NCI-H69 (cell line): Measurements from ENCODE around the gene DKC1.

Source experiments
- DNase-seq: peaks from one replicate; lab custom pipeline; 2025; lab: John Stamatoyannopoulos, UW

DKC1 gene

DNA sequence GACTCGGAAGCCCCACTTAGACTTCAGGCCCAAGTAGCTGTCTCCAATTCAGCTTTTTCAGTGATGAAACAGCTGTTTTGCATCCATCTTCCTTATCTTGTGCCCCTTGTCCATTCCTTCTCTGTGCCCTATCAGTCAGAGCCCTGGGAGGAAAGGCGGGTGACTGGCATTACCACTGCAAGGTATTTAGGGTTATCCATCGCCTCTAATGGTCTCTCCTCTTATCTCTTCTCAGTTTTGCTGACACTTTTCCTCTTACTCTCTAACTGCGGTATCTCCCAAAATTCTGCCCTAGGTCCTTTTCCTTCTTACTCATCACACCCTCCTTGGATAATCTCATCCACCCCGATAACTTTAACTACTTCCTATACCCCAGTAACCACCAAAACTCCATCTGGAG, 25.5 kb upstream of the DKC1 start:
- DNase-seq, result no peak

DNA sequence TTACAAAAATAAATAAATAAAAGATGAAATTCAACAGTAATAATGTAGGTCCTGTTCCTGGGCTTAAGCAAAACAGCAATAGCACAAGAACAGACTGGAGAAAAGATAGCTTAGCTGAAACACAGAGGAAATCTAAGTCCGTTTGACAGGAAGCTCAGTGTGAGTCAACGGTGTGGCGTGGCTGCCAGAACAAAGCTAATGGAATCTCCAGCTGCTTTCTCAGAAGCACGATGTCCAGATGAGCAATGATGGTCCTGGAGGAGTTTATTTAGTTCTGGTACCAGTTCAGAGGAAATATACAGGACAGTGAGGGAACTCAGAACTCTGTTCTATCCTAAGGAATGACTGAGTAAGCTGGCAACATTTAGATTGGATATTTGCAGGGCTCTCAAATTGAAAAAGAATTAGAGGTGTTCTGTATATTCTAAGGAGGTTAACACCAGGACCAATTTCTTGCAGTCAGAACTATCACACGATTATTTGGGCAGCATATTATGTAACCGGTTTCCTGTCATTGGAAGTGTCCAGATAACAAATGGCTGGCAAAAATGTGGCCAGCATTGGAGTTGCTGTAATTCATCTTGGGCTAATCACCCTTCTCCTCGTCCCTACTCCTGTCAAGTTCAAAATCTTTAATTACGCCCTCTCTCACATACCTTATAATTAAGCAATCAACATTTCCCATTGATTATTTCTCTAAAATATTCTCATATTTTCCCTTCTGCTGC, 24.5 kb upstream of the DKC1 start:
- peak; percentile 51 for DNase-seq

DNA sequence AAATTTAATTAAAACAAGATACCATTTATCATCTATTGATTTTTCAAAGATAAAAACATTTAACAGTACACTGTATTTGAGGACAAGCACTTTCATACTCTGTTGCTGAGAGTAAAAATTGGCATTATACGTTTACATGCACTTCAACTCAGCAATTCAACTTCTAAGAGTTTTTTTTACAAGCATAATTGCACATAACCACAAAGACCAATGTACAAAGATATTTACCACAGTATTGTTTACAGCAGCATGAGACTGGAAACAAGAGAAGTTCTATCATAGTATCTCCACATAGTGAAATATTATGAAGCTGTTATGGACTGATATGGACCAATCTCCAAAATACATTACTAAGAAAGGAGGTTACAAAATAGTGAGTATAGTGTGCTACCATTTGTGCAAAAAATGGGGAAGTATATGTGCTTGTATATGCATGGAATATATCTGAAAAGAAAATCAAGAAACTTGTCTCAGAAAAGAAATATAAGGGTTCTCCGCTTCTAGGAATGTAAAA, 22.7 kb upstream of the DKC1 start:
- DNase-seq, result no peak

DNA sequence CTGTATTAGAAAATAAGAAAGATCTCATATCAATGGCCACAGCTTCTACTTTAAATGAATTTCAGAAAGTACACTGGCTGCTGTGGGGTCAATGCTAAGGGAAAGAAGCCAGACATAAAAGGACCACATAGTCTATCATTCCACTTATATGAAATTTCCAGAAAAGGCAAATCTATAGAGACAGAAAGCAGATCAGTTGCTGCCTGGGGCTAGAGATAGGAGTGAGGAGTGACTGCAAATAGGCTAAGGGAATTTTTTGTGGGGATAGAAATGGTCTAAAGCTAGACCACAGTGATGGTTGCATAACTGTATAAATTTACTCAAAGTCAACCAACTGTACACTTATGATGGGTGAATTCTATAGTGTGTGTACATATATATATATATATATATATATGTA, 20.1 kb upstream of the DKC1 start:
- DNase-seq, result no peak

DNA sequence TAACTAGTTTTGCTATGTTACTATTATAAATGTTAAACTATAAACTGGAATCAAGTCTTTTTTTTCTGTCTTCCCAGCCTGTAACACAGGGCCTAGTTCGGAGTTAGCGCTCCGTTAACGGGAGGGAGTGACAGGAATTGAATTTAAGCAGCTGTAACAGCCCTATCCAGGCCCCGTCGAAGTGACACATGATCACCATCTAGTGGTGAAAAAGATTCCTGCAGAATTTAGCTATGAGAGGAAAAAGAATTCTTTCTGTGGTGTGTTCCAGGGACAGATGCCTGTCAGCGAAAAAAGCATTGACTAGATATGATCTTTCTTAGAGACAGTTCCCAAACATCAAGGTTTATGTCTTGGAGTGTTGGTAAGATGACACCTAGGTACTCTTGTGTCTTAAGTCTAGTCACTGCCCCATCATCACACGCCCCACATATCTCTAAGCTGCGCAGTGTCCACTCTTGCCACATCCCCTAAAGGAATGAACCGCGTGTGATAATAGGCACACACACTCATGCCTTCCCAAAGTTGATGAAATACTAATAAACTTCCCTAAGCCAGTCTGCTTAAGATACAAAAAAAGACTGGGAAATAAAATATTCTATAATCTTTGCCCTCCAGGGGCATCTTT, 13.8 kb upstream of the DKC1 start:
- DNase-seq, result peak; percentile 70

DNA sequence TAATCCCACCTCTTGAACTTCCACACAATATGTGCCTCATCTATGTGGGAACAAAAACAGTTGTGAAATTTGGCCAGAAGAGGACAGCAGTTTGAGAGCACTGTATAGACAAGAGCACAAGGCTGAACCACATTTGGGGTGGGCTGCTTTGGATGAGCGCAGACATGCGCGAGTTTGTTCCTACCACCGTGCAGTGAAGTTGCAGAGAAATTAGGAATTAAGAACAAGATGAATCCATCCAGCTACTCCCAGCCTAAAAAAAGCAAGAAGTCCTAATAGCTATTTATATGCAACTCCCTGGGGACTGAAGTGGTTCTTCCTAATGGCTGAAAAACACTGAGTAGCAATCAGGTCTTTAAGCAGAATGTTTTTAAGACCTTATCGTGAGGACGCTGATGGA, 12.8 kb upstream of the DKC1 start:
- peak; percentile 64 for DNase-seq

DNA sequence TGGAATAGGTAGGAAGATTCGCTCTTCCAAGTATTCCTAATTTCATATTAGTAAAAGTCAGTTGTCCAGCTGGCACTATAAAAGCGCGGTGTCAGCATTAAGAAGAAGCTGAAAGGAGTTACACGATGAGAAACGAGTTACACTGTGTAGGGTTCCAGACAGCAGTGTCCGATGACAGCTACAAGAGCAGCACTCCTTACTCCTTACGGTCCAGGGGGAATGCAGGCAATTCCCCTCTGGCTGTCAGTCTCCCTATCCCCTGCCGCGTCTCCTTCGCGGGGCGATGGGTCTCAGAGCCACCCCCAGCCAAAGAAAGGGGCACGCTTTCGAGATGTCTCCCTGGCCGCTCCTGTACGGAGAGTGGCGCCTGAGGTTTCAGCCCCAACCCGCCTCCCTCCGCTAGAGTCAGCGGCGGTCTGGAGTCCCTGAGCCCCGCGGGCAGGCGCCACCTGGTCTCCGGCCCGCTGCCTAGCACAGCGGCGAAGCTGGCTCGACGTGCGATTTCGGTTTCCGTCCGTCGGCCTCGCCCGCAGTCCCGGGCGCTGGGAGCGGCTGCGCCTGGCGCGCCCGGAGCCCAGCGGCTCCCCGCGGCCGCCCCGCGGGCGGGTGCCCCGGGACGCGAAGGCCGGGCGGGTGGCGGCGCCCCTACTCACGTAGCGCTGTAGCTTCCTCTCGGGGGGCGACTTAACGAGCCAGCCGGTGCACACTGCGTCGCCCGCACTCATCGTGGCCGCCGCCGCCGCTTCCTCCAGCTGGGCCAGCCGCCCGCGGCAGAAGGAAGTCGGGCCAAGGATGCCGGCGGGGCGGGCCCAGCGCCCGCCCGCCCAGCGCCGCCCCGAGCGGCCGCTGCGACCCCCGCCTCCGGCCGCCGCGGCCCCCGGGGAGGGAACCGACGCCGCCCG, 12.1 kb upstream of the DKC1 start, which contains the start of gene GAB3:
Gene GAB3, minus strand, starts transcription at position 777 of the 902 bp plus-strand sequence. Its CDS starts 52 bp downstream, at position 725.
- peak; percentile 68 for DNase-seq

DNA sequence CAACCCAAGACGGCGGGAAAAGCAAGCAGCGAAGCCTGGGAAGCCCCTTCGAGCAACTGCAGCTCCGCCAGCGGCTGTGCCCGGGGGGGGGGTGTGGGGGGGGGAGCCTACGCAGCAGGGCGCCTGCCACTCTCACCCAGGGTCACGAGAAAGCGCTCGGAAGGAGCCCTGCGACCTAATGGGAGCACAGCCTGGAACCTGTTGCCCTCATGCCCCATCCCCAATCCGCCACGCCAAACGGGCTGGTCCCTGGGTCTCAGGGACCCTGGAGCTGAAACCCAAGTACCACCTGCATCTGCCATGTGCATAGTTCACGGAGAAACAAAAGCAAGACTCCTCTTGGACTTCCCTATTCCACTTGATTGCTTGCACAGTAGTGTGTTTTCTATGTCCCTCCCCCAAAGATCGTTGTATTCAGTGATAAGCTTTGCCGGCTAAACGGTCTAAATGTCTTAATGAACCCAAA, 11.4 kb upstream of the DKC1 start:
- DNase-seq, result peak; percentile 53

DNA sequence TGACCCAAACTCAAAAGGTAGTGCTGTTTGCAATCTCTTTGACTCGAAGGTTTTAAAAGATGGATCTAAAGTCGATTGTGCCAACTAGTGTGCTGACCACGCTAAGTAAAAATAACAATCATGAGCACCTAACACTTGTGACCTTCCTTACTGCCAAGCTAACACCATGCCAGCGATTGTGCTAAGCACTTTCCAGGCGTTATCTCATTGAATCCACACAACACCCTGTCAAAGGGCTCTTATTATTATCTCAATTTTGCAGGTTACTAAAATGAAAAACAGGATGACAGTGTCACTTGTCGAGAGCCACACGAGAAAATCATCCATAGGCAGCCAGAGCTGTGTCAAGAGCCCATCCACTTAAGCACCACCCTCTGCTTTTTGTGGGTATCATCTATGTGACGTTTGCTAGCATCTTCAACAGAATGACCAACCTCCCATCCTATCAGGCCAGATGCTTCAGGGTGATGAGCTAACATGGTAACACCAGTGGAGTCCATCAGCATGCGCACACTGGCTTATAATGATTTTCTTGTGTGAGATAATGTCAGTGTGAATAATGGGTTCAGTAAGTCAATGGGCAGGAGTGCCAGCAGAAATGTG, 10.9 kb upstream of the DKC1 start:
- peak; percentile 95 for DNase-seq

DNA sequence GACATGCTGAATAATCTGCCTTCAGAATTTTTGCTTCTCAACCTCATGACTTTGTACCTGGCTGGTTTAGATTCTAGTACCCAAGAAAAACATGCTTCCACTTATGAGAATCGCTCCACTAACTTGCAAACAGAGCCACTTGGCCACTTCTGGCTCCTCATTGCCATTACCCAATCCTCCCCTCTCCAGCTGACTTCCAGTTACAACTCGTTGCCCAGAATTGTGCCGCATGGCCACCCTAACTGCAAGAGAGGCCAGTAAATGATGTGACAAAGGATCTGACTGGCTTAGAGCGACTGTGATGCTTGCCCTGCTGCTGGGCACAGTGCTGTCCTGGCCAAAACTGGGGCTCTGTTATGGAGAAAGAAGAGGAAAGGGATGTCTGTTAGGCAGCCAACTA, 4.0 kb upstream of the DKC1 start:
- no peak for DNase-seq

DNA sequence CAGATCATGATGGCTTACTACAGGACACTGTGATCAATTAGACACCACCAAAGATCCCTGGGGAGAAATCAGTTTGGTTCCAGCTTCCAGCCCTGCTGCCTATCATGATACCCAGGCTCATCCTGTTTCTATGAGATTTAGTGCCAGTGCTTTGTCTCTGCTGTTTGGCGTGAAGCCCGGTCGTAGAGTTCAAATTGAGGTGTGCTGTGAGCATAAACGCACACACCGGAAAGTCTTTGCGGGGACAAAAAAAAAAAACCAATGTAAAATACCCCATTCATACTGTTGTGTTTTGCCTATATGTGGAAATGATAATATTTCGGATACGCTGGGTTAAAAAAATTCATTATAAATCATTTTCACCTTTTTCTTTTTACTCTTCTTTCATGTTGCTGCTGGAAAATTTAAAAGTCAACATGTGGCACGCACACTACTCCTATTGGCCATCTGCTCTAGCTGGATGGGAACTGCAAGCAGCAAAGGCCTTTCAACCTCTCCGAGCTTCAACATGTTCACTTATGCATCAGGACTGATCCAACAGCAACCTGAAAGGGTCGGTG, 607 bp upstream of the DKC1 start:
- peak; percentile 84 for DNase-seq

DNA sequence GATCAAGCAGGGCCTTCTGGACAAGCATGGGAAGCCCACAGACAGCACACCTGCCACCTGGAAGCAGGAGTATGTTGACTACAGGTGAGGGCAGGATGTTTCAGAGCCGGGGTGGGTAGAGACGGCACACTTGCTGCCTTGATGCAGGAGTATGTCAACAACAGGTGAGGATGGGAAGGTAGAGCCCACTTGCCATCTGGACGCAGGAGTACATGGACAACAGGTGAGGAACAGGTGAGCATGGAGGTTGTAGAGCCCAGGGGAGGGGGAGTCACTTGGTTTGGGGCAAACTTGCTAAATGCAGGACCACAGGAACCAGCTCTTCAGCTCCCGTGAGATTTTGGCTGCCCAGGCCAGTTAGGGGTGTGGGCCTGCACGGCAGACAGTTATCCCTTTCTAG, 12.0 kb downstream of the DKC1 start:
- DNase-seq, result no peak

DNA sequence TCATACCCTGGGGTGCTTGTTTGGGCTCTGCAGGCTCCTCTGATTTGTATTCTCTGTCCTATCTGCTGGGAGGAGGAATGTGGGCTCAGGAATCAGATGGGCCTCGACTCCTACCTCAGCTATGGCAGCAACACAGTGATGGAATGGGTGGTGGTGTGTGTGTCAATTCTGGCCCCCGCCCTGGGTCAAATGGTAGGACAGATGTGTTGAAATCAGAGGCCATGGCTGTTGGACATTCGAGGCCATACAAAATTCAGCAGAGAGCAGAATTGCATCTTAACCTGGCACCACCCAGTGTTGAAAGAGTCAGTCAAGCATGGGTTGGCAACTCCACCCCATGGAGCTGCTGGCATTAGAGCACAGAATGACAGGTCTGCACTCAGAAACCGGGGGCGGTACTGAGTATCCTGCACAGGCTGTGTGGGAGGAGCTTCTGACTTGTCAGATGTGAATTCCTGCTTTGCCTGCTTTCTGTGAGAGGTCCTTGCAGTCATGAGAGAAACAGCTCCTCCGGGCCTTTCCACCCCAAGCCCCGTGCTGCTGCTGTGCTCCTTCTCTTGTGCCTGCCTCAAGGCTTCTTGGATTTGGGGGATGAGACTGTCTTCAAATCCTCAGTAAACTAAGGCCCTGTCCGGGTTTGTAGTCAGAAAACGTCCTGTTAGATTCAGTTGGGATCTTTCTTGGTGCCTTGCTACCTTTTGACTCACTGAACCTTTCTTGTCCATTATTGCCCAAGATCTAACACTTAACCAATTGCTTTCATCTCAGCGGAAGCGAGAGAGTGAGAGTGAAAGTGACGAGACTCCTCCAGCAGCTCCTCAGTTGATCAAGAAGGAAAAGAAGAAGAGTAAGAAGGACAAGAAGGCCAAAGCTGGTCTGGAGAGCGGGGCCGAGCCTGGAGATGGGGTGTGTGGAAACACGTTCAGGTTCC, 13.0 kb downstream of the DKC1 start:
- peak; percentile 40 for DNase-seq

DNA sequence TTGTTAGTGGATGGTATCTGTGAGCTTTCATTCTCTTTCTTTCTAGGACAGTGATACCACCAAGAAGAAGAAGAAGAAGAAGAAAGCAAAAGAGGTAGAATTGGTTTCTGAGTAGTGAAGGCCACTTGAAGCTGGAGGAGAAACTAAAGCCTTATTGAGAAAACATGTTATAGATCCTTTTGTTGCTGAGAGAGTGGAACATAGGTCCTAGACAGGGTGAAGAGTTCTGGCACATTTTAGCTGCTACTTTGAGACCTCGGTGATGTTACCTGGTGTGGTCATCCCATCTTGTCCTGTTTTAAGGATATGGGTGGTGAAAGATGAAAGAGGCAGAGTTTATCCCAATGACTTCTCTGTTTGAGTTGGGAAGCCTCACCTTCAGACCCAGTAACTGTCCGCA, 14.1 kb downstream of the DKC1 start:
- no peak for DNase-seq

DNA sequence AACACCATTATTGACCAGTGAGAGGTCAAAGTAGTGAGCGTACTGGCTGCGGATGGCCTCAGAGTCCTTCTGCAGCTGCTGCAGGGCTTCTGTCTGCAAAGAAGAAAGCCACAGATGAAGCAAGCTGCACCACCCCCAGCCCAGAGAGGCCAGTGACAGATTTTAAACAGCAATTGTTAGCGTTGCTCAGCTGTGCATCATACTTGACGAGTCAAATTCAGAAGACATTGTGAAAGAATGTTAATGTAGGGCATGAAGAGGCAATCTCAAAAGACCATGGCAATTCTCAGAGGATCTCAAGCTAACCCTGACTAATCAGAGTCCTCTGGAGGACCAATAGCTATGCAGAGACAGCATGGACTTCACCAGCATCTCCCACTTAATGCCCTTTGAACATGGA, 16.6 kb downstream of the DKC1 start:
- DNase-seq, result no peak

DNA sequence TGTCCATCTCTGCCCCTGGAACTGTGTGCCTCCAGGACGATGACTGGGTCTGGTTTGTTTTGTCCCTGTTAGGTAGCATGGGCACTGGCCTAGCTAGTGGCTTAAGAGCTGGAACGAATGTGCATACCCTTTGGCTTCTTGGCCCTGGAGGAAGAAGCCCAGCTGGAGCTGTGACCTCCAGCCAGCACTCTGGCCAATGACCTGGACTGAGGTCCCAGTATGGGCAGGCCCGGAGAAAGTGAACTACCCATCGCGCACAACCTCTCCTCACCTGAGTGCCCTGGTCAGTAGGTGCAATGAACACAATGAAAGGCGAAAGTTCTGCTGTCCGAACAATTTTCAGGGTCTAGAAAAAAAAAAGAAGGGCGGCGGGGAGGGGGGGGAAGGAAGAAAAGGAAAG, 18.3 kb downstream of the DKC1 start:
- DNase-seq, result no peak

DNA sequence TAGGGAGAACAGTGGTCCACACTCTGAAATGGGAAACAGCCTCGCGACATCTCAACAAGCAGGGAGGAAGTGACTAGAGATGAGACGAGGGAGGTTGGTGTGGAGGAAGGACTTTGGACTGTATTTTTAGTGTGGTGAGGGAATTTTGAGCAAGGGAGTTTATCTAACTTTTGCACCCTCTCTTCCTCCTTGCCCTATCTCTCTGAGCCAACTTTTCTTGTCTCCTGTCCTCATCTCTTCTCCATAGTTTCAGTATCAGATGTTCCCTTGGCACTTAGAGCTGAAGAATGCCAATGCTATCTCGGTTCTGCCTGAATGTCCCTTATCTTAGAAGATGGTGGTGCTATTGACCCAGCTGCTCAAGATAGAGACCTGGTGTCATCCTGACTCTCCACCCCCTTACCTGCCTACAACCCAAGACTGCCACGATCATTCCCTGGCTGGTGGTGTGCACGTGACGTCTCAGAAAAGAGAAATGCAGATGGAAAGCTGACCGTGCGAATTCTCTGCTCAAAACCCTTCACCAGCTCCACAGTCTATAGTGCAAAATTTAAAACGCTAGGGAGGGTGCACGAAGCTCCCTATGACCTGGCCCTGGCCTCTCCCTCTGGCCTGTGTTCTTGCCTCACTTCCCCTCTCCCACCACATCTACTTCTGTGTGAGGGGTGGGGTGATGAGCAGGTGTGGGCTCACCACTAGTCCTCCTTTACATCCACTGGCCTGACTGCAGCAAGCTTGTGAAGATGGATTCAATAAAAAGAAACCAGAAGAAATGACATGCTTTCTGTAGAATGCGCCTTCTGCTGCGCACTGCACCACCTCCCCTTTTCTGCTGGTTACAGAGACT, 21.7 kb downstream of the DKC1 start:
- no peak for DNase-seq

DNA sequence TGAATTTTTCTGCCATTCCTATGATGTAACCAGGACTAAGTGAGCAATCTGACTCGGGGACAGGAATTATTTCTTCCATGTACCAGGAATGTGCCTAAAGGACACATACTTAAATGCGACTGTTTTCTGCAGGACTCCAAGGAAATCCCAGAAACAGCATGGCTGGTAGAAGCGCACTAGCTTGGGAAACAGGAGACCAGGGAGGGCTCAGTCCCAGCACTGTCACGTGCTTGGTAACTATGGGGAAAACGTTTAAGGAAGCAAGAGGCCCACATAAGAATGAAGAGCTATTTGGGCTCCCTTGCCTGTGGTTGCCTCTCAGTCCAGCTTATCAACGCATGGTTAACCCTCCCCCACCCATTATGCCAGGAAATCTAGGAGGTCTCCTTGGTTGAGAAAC, 23.1 kb downstream of the DKC1 start:
- no peak for DNase-seq

DNA sequence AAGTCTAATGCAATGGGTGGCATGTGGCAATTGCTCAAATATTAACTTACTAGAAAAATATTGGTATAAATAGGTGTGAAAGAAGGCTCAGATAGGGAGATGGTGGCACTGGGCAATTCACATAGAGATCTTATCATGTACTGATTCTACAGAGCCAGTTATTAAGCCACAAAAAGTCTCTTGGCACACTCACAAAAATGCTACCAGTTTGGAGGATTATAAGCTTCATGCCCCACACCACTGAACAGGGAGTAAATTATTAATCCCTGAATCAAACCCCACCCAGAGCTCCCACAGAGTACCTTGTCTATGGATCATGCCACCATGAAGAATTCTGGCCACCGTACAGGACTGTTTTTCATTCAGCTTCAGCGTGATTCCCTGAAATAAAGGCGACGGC, 28.8 kb downstream of the DKC1 start:
- DNase-seq, result no peak

DNA sequence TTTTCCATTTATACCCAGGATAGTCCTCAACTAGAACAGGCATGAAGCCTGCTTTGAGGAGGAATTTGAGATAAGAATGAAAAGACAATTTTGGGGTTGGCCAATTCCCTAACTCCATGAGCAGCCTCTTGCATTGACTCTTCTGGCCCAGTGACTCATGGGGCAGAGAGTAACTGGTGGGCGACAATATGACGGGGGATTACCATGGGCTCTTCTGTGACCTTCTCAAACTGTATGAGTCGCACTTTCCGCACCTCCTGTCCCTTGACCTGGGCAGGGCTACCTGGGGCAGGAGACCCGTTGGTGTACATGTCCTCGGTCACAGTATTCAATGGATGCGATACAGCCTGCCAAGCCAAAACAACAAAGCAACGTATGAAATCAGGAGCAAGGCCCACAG, 29.3 kb downstream of the DKC1 start:
- DNase-seq, result no peak
